Measurements from ENCODE around the gene TMEM130. TPM values are rescaled to one million over a fixed set of nuclear protein-coding genes. Genes with fewer than 3 reads are reported as not detected.

Gene TMEM130
- total and polyA plus RNA-seq, 2 experiments from 2014 or later: 1.5 to 2.0 TPM

GRCh38 chr7:98827258-98827657 lies 42.6 kb downstream of the TMEM130 start (continued):
- no peak for TF ChIP-seq CTCF (conservative IDR thresholded peaks at IDR 0.05; ENCODE audit: low read depth in 2 of 2)
- no peak for TF ChIP-seq ZNF331 (CRISPR knock-in tag; IDR thresholded peaks at IDR 0.05; ENCODE audit: low read depth)
- TF ChIP-seq ZNF462 (CRISPR knock-in tag; IDR thresholded peaks at IDR 0.05): no peak

GRCh38 chr7:98826811-98827231 lies 43.0 kb downstream of the TMEM130 start:
- Histone ChIP-seq H2AFZ (peak overlapping the region; percentile 89; the same call in 1 of the 2 replicates), H4K20me1 (replicated peaks; ENCODE audit: insufficient read depth) (no peaks in the 10 kb centered on the region), H3K79me2 (replicated peaks; ENCODE audit: insufficient read depth) (no peaks in the 10 kb centered on the region), H3F3A (replicated peaks; ENCODE audit: low read depth) (no peaks in the 10 kb centered on the region), H3K4me2 (peak overlapping the region; percentile 60), H3K27ac (ENCODE audit: low read depth) (no peak overlapping the region), H3K4me3 (no peak overlapping the region), H3K27me3 (ENCODE audit: insufficient read depth) (no peaks in the 10 kb centered on the region), H3K4me1 (ENCODE audit: insufficient read depth) (peaks cover 11% of the 10 kb centered on the region; the same call in 1 of the 2 replicates), H3K36me3 (ENCODE audit: insufficient read depth) (no peaks in the 10 kb centered on the region; the same call in 1 of the 2 replicates), H3K9me2 (ENCODE audit: insufficient read depth) (0 out of 2 replicates have a peak, but pooled peaks cover 3% of the 10 kb centered on the region)
- Mint-ChIP-seq H3K27ac (no peak overlapping the region), H3K4me1 (peaks cover 21% of the 10 kb centered on the region), H3K27me3 (ENCODE audit: insufficient read depth, low read depth, poor library complexity) (peaks cover 2% of the 10 kb centered on the region), H3K4me3 (no peak overlapping the region), H3K36me3 (ENCODE audit: low read depth) (no peaks in the 10 kb centered on the region; the same call in 2 of the 3 replicates), H3K9me3 (no peaks in the 10 kb centered on the region; the same call in 2 of the 3 replicates)
- ATAC-seq (peak; percentile 78), DNase-seq (ENCODE audit: low spot score) (peak; percentile 48)
- no peak for TF ChIP-seq ZNF462 (CRISPR knock-in tag; IDR thresholded peaks at IDR 0.05)
- no peak for TF ChIP-seq ZNF114 (CRISPR knock-in tag; IDR thresholded peaks at IDR 0.05)
- no peak for TF ChIP-seq ZNF331 (CRISPR knock-in tag; IDR thresholded peaks at IDR 0.05; ENCODE audit: low read depth)
- TF ChIP-seq JUNB (IDR thresholded peaks at IDR 0.05; ENCODE audit: unreplicated experiment): no peak
- TF ChIP-seq STAT1 (IDR thresholded peaks at IDR 0.05; ENCODE audit: unreplicated experiment): no peak
- no peak for TF ChIP-seq POLR2AphosphoS5 (IDR thresholded peaks at IDR 0.05; ENCODE audit: low read depth)
- no peak for TF ChIP-seq EZH2 (IDR thresholded peaks at IDR 0.05; ENCODE audit: low read depth, unreplicated experiment)
